PC-3 (cell line): ENCODE results near the gene FGF11.

Experiments used
- CTCF ChIP-seq: fragments of 300-600 bp; sonication (generic); conservative IDR thresholded peaks from 2 replicates; pipeline ENCODE4 v1.5.1; 2017; ENCODE audit warnings: antibody characterized with exemption, low read depth, mild to moderate bottlenecking, low read length
- EZH2 ChIP-seq: fragments of 300-600 bp; sonication (generic); IDR thresholded peaks from one replicate; pipeline ENCODE4 v1.6.1; 2017; ENCODE audit warnings: antibody characterized with exemption, mild to moderate bottlenecking, low read length; ENCODE audit not compliant: unreplicated experiment

- TF ChIP-seq CTCF (no peak), EZH2 (no peak)
Observed at GRCh38 chr17:7448461-7448860, 9.1 kb downstream of the FGF11 start.
